Measurements from ENCODE around the gene CD163L1. TPM values are rescaled to one million over a fixed set of nuclear protein-coding genes. Genes with fewer than 3 reads are reported as not detected.
"Not testable (repeated sequence)": the region's sequence is repeated elsewhere in the genome, so short reads cannot be mapped to it uniquely, and the experiment has no call there.

The CD163L1 gene
- total RNA-seq, 1 donor from 2014 or later, result 3.2 TPM

- DNase-seq (ENCODE audit: low read depth in 2 of 2), result no peak
Observed at GRCh38 chr12:7404275-7404674, 39.7 kb downstream of the CD163L1 start.

- DNase-seq (ENCODE audit: low read depth in 2 of 2), result peak in 1 of 2 donors; percentile 10
Observed at GRCh38 chr12:7403466-7403865, 40.5 kb downstream of the CD163L1 start.

- no peak for DNase-seq (ENCODE audit: low read depth in 2 of 2)
Observed at GRCh38 chr12:7399089-7399488, 44.9 kb downstream of the CD163L1 start.

- no peak for DNase-seq (ENCODE audit: low read depth in 2 of 2)
Observed at GRCh38 chr12:7396418-7396817, 47.5 kb downstream of the CD163L1 start.

GRCh38 chr12:7395950-7396349 lies 48.0 kb downstream of the CD163L1 start:
- peak; percentile 80 to 84 for DNase-seq (ENCODE audit: low read depth in 2 of 2)

- DNase-seq (ENCODE audit: low read depth in 2 of 2), result no peak
Observed at GRCh38 chr12:7387289-7387688, 56.7 kb downstream of the CD163L1 start.

GRCh38 chr12:7383157-7383556 lies 60.8 kb downstream of the CD163L1 start:
- no peak for DNase-seq (ENCODE audit: low read depth in 2 of 2)

GRCh38 chr12:7376196-7376595 lies 67.8 kb downstream of the CD163L1 start:
- no peak for DNase-seq (ENCODE audit: low read depth in 2 of 2)

GRCh38 chr12:7375145-7375543 lies 68.8 kb downstream of the CD163L1 start:
- peak in 1 of 2 donors; percentile 16 for DNase-seq (ENCODE audit: low read depth in 2 of 2)

GRCh38 chr12:7374423-7375144 lies 69.4 kb downstream of the CD163L1 start:
- DNase-seq (ENCODE audit: low read depth in 2 of 2), result peak; percentile 72 to 75

- no peak for DNase-seq (ENCODE audit: low read depth in 2 of 2)
Observed at GRCh38 chr12:7373226-7373625, 70.7 kb downstream of the CD163L1 start.

GRCh38 chr12:7369274-7369729 lies 74.7 kb downstream of the CD163L1 start:
- DNase-seq (ENCODE audit: low read depth in 2 of 2), result peak; percentile 49 to 63

- no peak for DNase-seq (ENCODE audit: low read depth in 2 of 2)
Observed at GRCh38 chr12:7362734-7363133, 81.2 kb downstream of the CD163L1 start.

GRCh38 chr12:7361265-7361664 lies 82.7 kb downstream of the CD163L1 start:
- no peak for DNase-seq (ENCODE audit: low read depth in 2 of 2)

- peak; percentile 45 to 72 for DNase-seq (ENCODE audit: low read depth in 2 of 2)
Observed at GRCh38 chr12:7354529-7354928, 89.4 kb downstream of the CD163L1 start.

GRCh38 chr12:7352661-7353060 lies 91.3 kb downstream of the CD163L1 start:
- no peak for DNase-seq (ENCODE audit: low read depth in 2 of 2)

- no peak for DNase-seq (ENCODE audit: low read depth in 2 of 2)
Observed at GRCh38 chr12:7351177-7351576, 92.8 kb downstream of the CD163L1 start.

GRCh38 chr12:7349418-7349817 lies 94.5 kb downstream of the CD163L1 start:
- peak; percentile 68 to 82 for DNase-seq (ENCODE audit: low read depth in 2 of 2)

GRCh38 chr12:7346551-7347225 lies 97.3 kb downstream of the CD163L1 start:
- DNase-seq (ENCODE audit: low read depth in 2 of 2), result no peak

- DNase-seq (ENCODE audit: low read depth in 2 of 2), result no peak
Observed at GRCh38 chr12:7344833-7345606, 98.9 kb downstream of the CD163L1 start.

GRCh38 chr12:7339675-7340074 lies 104.3 kb downstream of the CD163L1 start:
- no peak for DNase-seq (ENCODE audit: low read depth in 2 of 2)

- not testable (repeated sequence) for DNase-seq (ENCODE audit: low read depth in 2 of 2)
Observed at GRCh38 chr12:7337790-7338189, 106.2 kb downstream of the CD163L1 start.
